Activated T-helper 1 cell treated with Interleukin-2 at 50 U/mL for 16 hours (primary cell): ENCODE measurements around the gene SDK1.
"Not testable (repeated sequence)": the region's sequence is repeated elsewhere in the genome, so short reads cannot be mapped to it uniquely, and the experiment has no call there.

Source experiments
- DNase-seq: peaks from one replicate; pipeline ENCODE4 v3.0.0-alpha.2; 2020; ENCODE audit warnings: low read depth

SDK1 gene

DNA sequence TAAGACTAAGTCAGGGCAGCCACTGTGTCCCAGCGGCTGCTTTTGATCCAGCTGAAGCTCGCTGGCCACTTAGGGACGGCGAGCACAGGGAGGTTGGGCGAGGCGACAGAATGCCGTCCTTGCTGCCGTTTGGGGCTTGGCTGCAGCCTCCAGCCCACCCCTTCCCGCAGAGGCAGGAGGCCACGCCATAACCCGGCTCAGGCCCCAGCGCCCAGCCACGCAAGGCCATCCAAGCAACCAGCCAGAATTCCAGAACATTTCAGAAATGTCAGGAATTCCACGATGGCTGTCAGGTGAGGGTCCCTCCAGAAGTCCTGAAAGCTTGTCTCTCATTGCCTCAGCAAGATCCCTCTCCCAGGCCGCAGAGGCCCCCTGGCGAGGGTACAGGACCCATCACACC, 901.9 kb downstream of the SDK1 start:
- no peak for DNase-seq

GRCh38 chr7:4203626-4204512, 902.8 kb downstream of the SDK1 start:
- no peak for DNase-seq

DNA sequence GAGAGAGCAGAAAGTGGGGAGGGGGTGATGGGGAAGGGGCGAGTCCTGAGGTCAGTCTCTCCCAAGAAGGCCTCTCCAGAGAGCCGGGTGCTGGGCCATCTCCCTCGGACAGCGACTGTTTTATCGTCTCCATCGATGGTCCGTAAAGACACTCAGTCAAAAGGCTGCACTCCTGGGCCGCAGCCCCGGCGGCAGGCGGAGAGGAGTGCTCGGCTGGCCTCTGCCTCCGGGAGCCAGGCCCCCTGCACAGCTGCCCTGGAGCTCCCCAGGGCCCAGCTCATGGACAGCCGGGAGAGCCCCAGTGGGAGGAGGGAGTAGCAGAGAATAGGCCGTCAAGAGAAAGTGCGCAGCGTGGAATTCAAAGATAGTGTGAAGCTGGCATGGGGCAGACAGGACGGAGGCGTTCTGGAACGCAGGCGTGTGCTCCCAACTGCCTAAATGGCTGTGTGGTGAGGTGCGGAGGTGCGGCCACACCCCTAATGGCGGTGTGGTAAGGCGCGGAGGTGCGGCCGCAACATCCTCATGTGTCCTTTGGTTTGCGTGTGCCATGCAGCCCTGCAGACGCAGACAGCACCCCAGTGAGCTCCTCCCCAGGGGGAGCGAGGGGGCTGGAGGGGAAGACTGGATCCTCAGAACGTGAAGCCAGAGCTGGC, 903.6 kb downstream of the SDK1 start:
- DNase-seq = no peak

GRCh38 chr7:4205828-4206227, 904.8 kb downstream of the SDK1 start:
- no peak for DNase-seq

- DNase-seq = no peak
Observed at GRCh38 chr7:4207011-4207410, 906.0 kb downstream of the SDK1 start.

DNA sequence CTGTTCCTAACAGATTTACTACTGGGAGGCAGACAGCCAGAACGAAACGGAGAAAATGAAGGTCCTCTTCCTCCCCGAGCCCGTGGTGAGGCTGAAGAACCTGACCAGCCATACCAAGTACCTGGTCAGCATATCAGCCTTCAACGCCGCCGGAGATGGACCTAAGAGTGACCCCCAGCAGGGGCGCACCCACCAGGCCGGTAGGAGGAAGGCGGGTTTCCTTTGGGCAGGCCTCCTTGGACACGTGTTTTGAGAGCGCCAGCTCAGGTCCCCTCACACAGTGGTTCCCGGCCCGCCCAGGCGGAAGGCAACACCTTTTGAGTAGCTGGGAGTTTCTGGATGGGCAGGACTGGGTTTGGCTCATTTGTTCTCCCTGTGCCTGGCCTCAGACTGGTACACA, 907.0 kb downstream of the SDK1 start:
- DNase-seq = no peak

DNA sequence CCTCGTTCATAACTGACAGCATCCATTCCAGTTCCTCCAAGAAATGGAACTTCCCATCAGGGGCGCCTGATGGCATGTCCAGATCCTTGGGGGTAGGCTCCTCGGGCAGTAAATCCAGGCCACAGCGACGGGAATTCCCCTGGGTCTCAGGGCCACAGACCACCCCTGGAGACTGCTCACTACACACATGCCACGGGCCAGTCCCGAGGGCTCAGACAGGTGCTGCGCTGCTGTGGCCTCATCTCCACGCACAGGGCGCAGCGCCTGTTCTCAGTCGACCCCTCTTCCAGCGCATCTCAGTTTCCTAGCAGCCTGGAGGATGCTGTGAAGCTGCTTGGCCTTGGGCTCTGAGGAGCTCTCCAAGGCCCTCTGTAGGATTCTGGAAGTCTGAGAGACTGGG, 907.5 kb downstream of the SDK1 start:
- no peak for DNase-seq

- no peak for DNase-seq
Observed at GRCh38 chr7:4209126-4209525, 908.1 kb downstream of the SDK1 start.

GRCh38 chr7:4209966-4210365, 908.9 kb downstream of the SDK1 start:
- DNase-seq = no peak

- no peak for DNase-seq
Observed at GRCh38 chr7:4210821-4211220, 909.8 kb downstream of the SDK1 start.

DNA sequence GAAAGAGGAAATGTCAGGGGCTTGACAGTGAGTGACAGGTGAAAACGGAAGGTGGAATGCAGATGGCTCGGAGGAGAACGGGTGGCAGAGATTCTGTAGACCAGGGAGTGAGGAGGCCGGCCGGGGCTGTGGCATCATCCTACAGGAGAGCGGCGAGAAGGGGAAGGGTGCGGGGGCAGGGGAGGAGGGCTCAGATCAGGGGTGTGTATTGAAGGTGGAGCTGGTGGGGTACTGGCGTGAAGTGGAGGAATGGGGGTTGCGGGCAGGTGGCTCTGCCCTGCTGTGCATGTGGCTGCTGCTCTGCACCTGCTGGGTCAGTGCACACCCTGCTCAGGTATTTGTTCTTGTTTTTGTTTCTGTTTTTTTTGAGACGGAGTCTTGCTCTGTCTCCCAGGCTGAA, 910.2 kb downstream of the SDK1 start:
- DNase-seq = no peak

GRCh38 chr7:4212376-4212775, 911.3 kb downstream of the SDK1 start:
- DNase-seq = no peak

- no peak for DNase-seq
Observed at GRCh38 chr7:4214291-4215155, 913.5 kb downstream of the SDK1 start.

DNA sequence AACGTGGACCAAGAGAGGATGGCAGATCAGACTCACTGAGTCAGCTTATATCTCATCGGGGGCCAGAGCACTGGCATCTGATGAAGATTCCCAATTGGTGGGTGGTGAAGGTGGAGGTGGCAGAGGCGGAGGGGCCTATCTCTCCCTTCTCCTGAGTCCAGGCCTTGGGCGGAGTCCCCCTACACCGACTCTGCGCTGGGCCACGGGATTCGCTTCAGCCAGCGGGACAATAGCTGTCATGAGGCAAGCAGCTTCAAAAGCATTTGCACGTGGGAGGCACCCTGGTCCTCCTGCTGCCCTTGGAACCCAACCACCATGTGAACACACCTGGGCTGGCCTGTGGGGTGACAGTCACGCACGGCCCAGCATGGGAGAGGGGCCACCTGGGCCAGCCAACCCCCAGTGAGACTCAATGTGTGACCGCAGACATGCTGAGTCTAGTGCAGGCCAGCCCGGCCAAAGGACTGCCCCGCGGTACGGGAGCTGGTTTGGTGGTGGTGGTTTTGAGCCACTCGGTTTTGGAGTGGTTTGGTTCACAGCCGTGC, 914.2 kb downstream of the SDK1 start:
- no peak for DNase-seq

- no peak for DNase-seq
Observed at GRCh38 chr7:4216016-4216415, 915.0 kb downstream of the SDK1 start.

GRCh38 chr7:4217126-4217660, 916.1 kb downstream of the SDK1 start:
- not testable (repeated sequence) for DNase-seq

- no peak for DNase-seq
Observed at GRCh38 chr7:4218481-4218880, 917.4 kb downstream of the SDK1 start.

DNA sequence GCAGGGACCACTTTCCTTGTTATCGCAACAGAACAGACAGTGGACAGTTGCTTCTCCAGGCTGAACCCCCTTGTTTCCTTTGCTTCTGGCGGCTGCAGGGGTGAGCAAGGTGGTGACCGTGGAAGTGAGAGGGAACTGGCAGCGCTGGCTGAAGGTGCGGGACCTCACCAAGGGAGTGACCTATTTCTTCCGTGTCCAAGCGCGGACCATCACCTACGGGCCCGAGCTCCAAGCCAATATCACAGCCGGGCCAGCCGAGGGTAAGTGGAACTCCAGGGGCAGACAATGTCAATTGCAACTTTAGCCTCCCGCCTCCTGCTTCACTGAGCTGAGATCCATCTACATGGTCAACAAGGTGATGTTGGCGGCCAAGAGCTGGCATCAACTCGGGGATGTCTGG, 919.0 kb downstream of the SDK1 start:
- DNase-seq = no peak

- DNase-seq = no peak
Observed at GRCh38 chr7:4221043-4221442, 920.0 kb downstream of the SDK1 start.

GRCh38 chr7:4222676-4223075, 921.6 kb downstream of the SDK1 start:
- no peak for DNase-seq

GRCh38 chr7:4225361-4225771, 924.3 kb downstream of the SDK1 start:
- DNase-seq = no peak

DNA sequence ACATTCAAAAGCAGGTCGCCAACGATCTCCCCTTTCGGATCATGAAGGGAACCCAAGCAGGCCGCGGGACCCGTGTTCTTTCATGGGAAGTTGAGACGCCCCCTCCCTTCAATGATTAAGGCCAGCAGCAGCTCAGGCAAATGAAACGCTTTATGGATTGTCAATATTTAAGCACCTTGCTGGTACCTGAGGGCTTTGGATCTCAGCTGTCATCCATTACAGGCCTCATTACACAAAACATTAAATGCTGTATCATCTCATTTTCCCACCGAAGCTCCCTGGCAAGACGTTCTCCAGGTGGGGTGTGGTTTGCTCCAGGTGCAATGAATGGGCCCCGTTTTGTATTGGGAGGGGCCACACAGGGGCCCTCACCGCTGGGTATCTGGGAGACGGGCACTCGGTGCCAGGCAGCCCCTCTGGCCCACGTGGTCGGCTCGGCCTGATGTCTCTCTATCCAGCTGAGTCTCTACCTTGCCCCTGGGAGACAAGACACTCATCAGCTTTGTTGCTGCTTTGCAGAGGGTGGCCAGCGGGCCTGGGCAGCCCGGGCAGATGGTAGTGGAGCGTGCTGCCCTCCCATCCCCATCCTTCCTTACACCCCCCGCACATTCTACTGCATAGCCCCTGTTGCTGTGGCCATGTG, 925.0 kb downstream of the SDK1 start:
- DNase-seq = no peak
